Measurements from ENCODE around the gene NPFF. TPM values are rescaled to one million over a fixed set of nuclear protein-coding genes. Genes with fewer than 3 reads are reported as not detected.

NPFF gene
- total and polyA plus RNA-seq, 4 donors: 0.45 TPM; not detected in 3

GRCh38 chr12:53465679-53466078 lies 41.6 kb downstream of the NPFF start:
- ATAC-seq (ENCODE audit: insufficient read depth, low FRiP score) (no peak), DNase-seq (no peak)
- Histone ChIP-seq H3K4me3 (no peak overlapping the region), H3K27me3 (ENCODE audit: control insufficient read depth in 3 of 3, insufficient read depth in 3 of 3, low read length in 2 of 3) (no peaks in the 10 kb centered on the region), H3K9me3 (ENCODE audit: control insufficient read depth in 4 of 4, insufficient read depth in 3 of 4, low read length in 3 of 4) (no peaks in the 10 kb centered on the region), H3K4me1 (ENCODE audit: control insufficient read depth in 5 of 5, insufficient read depth in 5 of 5, low read length in 5 of 5) (peaks cover 0 to 19% (median 0%) of the 10 kb centered on the region in 5 donors), H3K9ac (ENCODE audit: insufficient read depth in 1 of 2, low read length in 2 of 2) (no peak overlapping the region), H3K27ac (ENCODE audit: low read depth in 1 of 2, low read length in 1 of 2) (no peak overlapping the region), H3K36me3 (ENCODE audit: control insufficient read depth in 4 of 4, insufficient read depth in 4 of 4, low read length in 4 of 4) (peaks cover 57 to 87% (median 78%) of the 10 kb centered on the region in 4 donors)
- no peak for TF ChIP-seq CTCF (IDR thresholded peaks at IDR 0.05; ENCODE audit: control extremely low read depth, extremely low read depth)
- 74 to 80% methylated on average over 2 of the region's 2 CpGs for WGBS, 2 donors

- WGBS, 2 donors: 96% methylated on average over 11 of the region's 11 CpGs
These were observed 42.4 kb downstream of the NPFF start for GRCh38 chr12:53464685-53465418.

GRCh38 chr12:53463802-53464560 lies 43.3 kb downstream of the NPFF start:
- TF ChIP-seq CTCF (IDR thresholded peaks at IDR 0.05; ENCODE audit: control extremely low read depth, extremely low read depth): no peak
- 65 to 68% methylated on average over 5 of the region's 5 CpGs for WGBS, 2 donors
- Histone ChIP-seq H3K27me3 (ENCODE audit: control insufficient read depth in 3 of 3, insufficient read depth in 3 of 3, low read length in 2 of 3) (no peaks in the 10 kb centered on the region), H3K9ac (ENCODE audit: insufficient read depth in 1 of 2, low read length in 2 of 2) (no peak overlapping the region), H3K27ac (ENCODE audit: low read depth in 1 of 2, low read length in 1 of 2) (peak overlapping the region in 1 of 2 donors; percentile 72), H3K4me1 (ENCODE audit: control insufficient read depth in 5 of 5, insufficient read depth in 5 of 5, low read length in 5 of 5) (peaks cover 0 to 19% (median 0%) of the 10 kb centered on the region in 5 donors), H3K36me3 (ENCODE audit: control insufficient read depth in 4 of 4, insufficient read depth in 4 of 4, low read length in 4 of 4) (peaks cover 58 to 91% (median 79%) of the 10 kb centered on the region in 4 donors), H3K4me3 (no peak overlapping the region), H3K9me3 (ENCODE audit: control insufficient read depth in 4 of 4, insufficient read depth in 3 of 4, low read length in 3 of 4) (no peaks in the 10 kb centered on the region)
- no peak for ATAC-seq (ENCODE audit: insufficient read depth, low FRiP score)
- no peak for DNase-seq

More at GRCh38 chr12:53464685-53465418, 42.4 kb downstream of the NPFF start:
- Histone ChIP-seq H3K4me1 (ENCODE audit: control insufficient read depth in 5 of 5, insufficient read depth in 5 of 5, low read length in 5 of 5) (peaks cover 0 to 19% (median 0%) of the 10 kb centered on the region in 5 donors), H3K27ac (ENCODE audit: low read depth in 1 of 2, low read length in 1 of 2) (no peak overlapping the region), H3K36me3 (ENCODE audit: control insufficient read depth in 4 of 4, insufficient read depth in 4 of 4, low read length in 4 of 4) (peaks cover 59 to 91% (median 77%) of the 10 kb centered on the region in 4 donors), H3K9ac (ENCODE audit: insufficient read depth in 1 of 2, low read length in 2 of 2) (no peak overlapping the region), H3K9me3 (ENCODE audit: control insufficient read depth in 4 of 4, insufficient read depth in 3 of 4, low read length in 3 of 4) (no peaks in the 10 kb centered on the region), H3K27me3 (ENCODE audit: control insufficient read depth in 3 of 3, insufficient read depth in 3 of 3, low read length in 2 of 3) (no peaks in the 10 kb centered on the region), H3K4me3 (no peak overlapping the region)
- ATAC-seq (ENCODE audit: insufficient read depth, low FRiP score) (no peak), DNase-seq (no peak)
- no peak for TF ChIP-seq CTCF (IDR thresholded peaks at IDR 0.05; ENCODE audit: control extremely low read depth, extremely low read depth)
